GM06990 (cell line): ENCODE measurements around the gene AMH.

Experiments used
- DNase-seq: peaks from one replicate; pipeline ENCODE4 v3.0.0-alpha.2; 2011; ENCODE audit not compliant: insufficient read length; ENCODE audit errors: extremely low read depth
- H3K27me3 ChIP-seq: replicated peaks from 2 replicates; pipeline ENCODE4 v1.6.0; 2011; ENCODE audit warnings: low read length; ENCODE audit not compliant: control insufficient read depth, insufficient read depth
- H3K36me3 ChIP-seq: 2 replicates; pipeline ENCODE4 v1.5.1; 2011; ENCODE audit warnings: low read length; ENCODE audit not compliant: control insufficient read depth, insufficient read depth
- H3K4me3 ChIP-seq: replicated peaks from 2 replicates; pipeline ENCODE4 v1.5.1; 2011; ENCODE audit warnings: low read depth, mild to moderate bottlenecking, control low read depth, low read length
- CTCF ChIP-seq: IDR thresholded peaks from 2 replicates; pipeline ENCODE4 v1.5.1; 2011; ENCODE audit warnings: low read length, control low read depth, mild to moderate bottlenecking, inconsistent platforms; ENCODE audit not compliant: insufficient read depth, poor library complexity, severe bottlenecking

Gene AMH

GRCh38 chr19:2210987-2211740 is 38.0 kb upstream of the AMH start:
- Histone ChIP-seq H3K27me3 (no peaks in the 10 kb centered on the region), H3K4me3 (no peak overlapping the region), H3K36me3 (peaks cover 56% of the 10 kb centered on the region)
- no peak for TF ChIP-seq CTCF
- DNase-seq, result no peak

GRCh38 chr19:2212861-2213711 is 36.0 kb upstream of the AMH start:
- TF ChIP-seq CTCF, result no peak
- Histone ChIP-seq H3K4me3 (no peak overlapping the region), H3K27me3 (no peaks in the 10 kb centered on the region), H3K36me3 (peaks cover 63% of the 10 kb centered on the region)
- DNase-seq, result no peak

- Histone ChIP-seq H3K4me3 (no peak overlapping the region), H3K36me3 (peaks cover 57% of the 10 kb centered on the region), H3K27me3 (no peaks in the 10 kb centered on the region)
- no peak for TF ChIP-seq CTCF
- no peak for DNase-seq
Observed at GRCh38 chr19:2213799-2214198, 35.3 kb upstream of the AMH start.

- Histone ChIP-seq H3K4me3 (no peak overlapping the region), H3K36me3 (peaks cover 56% of the 10 kb centered on the region), H3K27me3 (no peaks in the 10 kb centered on the region)
- TF ChIP-seq CTCF, result no peak
- no peak for DNase-seq
Observed at GRCh38 chr19:2214251-2214650, 34.9 kb upstream of the AMH start.

GRCh38 chr19:2215281-2215751 is 33.8 kb upstream of the AMH start:
- no peak overlapping the region for H3K4me3 ChIP-seq
- H3K27me3 ChIP-seq, result no peaks in the 10 kb centered on the region
- no peak for TF ChIP-seq CTCF
- peaks cover 59% of the 10 kb centered on the region for H3K36me3 ChIP-seq
- DNase-seq, result no peak
